ENCODE results near the gene MPIG6B. TPM values are rescaled to one million over a fixed set of nuclear protein-coding genes. Genes with fewer than 3 reads are reported as not detected.
A peak's percentile ranks its signal among the peaks of the same experiment; 100 is the strongest.

MPIG6B gene
- total RNA-seq, 1 donor from 2014 or later: 0.13 TPM

GRCh38 chr6:31715022-31715958 is 7.9 kb upstream of the MPIG6B start, which contains the start of gene LY6G6D:
LY6G6D (plus strand) TSS chr6:31715348; CDS start chr6:31715356, 8 bp downstream.
- ATAC-seq (ENCODE audit: poor library complexity) (no peak), DNase-seq (no peak)
- intact Hi-C loops (cut with DNase I): no loop called here

- intact Hi-C loops (cut with DNase I): no loop called here
- DNase-seq: no peak
Observed at GRCh38 chr6:31717499-31718222, 5.5 kb upstream of the MPIG6B start.

GRCh38 chr6:31718265-31718664 is 4.9 kb upstream of the MPIG6B start:
- no peak for DNase-seq
- no peak for ATAC-seq (ENCODE audit: poor library complexity)
- intact Hi-C loops (cut with DNase I): no loop called here

More at GRCh38 chr6:31717499-31718222, 5.5 kb upstream of the MPIG6B start:
- no peak for ATAC-seq (ENCODE audit: poor library complexity)

GRCh38 chr6:31719001-31719400 is 4.2 kb upstream of the MPIG6B start:
- intact Hi-C loops (cut with DNase I): no loop called here
- DNase-seq: no peak
- no peak for ATAC-seq (ENCODE audit: poor library complexity)

- DNase-seq (no peak), ATAC-seq (ENCODE audit: poor library complexity) (no peak)
- intact Hi-C loops (cut with DNase I): no loop called here
Observed at GRCh38 chr6:31720196-31720770, 2.9 kb upstream of the MPIG6B start.

- DNase-seq (no peak), ATAC-seq (ENCODE audit: poor library complexity) (no peak)
- intact Hi-C loops (cut with DNase I): no loop called here
Observed at GRCh38 chr6:31721351-31722020, 1.7 kb upstream of the MPIG6B start, which contains the start of gene LY6G6C. LY6G6C (minus strand) TSS chr6:31721746; CDS start chr6:31721679, 67 bp downstream.

- no peak for DNase-seq
- intact Hi-C loops (cut with DNase I): no loop called here
Observed at GRCh38 chr6:31722173-31722572, 1.0 kb upstream of the MPIG6B start.

GRCh38 chr6:31723980-31724691 is 963 bp downstream of the MPIG6B start:
- DNase-seq: no peak
- ATAC-seq (ENCODE audit: poor library complexity): no peak
- intact Hi-C loops (cut with DNase I): no loop called here

More at GRCh38 chr6:31722173-31722572, 1.0 kb upstream of the MPIG6B start:
- ATAC-seq (ENCODE audit: poor library complexity): no peak

- no peak for DNase-seq
- ATAC-seq (ENCODE audit: poor library complexity): no peak
- intact Hi-C loops (cut with DNase I): no loop called here
Observed at GRCh38 chr6:31725502-31726350, 2.6 kb downstream of the MPIG6B start.

GRCh38 chr6:31727034-31727716 is 4.0 kb downstream of the MPIG6B start:
- DNase-seq (peak; percentile 58), ATAC-seq (ENCODE audit: poor library complexity) (no peak)
- intact Hi-C loops (cut with DNase I): no loop called here

- no peak for ATAC-seq (ENCODE audit: poor library complexity)
- intact Hi-C loops (cut with DNase I): no loop called here
- no peak for DNase-seq
Observed at GRCh38 chr6:31727717-31728671, 4.8 kb downstream of the MPIG6B start.

- ATAC-seq (ENCODE audit: poor library complexity): peak; percentile 42
- DNase-seq: no peak
- intact Hi-C loops (cut with DNase I): no loop called here
Observed at GRCh38 chr6:31728767-31729514, 5.8 kb downstream of the MPIG6B start, which contains the start of gene DDAH2. DDAH2 (minus strand) TSS chr6:31729299; CDS start chr6:31729161, 138 bp downstream.

GRCh38 chr6:31729515-31729978 is 6.4 kb downstream of the MPIG6B start:
- intact Hi-C loops (cut with DNase I): no loop called here
- peak; percentile 95 for DNase-seq
- ATAC-seq (ENCODE audit: poor library complexity): peak; percentile 90

- DNase-seq (peak; percentile 96), ATAC-seq (ENCODE audit: poor library complexity) (peak; percentile 89)
- intact Hi-C loops (cut with DNase I): loop anchor here (10.0 kb wide), 1 partner anchor 105 kb away; no protein-coding TSS in a partner anchor
Observed at GRCh38 chr6:31729979-31730630, 6.9 kb downstream of the MPIG6B start.
